ENCODE measurements around the gene STUM. TPM values are rescaled to one million over a fixed set of nuclear protein-coding genes. Genes with fewer than 3 reads are reported as not detected.

STUM gene
- total and polyA plus RNA-seq, 2 of the 8 experiments (the other 6 are each of a cell fraction or from before 2014, with no cell fraction given): 0.76 to 1.2 TPM

DNA sequence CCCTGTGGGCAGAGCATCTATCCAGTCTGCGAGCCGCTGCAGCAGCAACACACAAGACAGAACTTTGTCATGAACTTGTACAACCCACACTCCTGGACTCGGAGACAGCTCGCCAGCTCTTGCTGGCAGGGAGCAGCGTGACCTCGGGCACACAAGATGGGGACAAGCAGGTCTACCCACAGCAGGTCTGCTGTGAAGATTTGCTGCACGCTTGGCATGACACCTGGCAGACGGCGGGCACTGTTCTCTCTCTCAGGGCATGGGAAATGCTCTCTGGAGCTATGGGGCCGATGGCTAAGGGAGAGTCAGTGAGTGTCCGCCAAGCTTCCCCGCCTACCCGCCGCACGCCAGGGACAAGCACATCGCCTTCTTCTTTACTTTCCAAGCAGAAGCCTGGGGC is 90.0 kb downstream of the STUM start (continued):
- TF ChIP-seq, protein P1, sequence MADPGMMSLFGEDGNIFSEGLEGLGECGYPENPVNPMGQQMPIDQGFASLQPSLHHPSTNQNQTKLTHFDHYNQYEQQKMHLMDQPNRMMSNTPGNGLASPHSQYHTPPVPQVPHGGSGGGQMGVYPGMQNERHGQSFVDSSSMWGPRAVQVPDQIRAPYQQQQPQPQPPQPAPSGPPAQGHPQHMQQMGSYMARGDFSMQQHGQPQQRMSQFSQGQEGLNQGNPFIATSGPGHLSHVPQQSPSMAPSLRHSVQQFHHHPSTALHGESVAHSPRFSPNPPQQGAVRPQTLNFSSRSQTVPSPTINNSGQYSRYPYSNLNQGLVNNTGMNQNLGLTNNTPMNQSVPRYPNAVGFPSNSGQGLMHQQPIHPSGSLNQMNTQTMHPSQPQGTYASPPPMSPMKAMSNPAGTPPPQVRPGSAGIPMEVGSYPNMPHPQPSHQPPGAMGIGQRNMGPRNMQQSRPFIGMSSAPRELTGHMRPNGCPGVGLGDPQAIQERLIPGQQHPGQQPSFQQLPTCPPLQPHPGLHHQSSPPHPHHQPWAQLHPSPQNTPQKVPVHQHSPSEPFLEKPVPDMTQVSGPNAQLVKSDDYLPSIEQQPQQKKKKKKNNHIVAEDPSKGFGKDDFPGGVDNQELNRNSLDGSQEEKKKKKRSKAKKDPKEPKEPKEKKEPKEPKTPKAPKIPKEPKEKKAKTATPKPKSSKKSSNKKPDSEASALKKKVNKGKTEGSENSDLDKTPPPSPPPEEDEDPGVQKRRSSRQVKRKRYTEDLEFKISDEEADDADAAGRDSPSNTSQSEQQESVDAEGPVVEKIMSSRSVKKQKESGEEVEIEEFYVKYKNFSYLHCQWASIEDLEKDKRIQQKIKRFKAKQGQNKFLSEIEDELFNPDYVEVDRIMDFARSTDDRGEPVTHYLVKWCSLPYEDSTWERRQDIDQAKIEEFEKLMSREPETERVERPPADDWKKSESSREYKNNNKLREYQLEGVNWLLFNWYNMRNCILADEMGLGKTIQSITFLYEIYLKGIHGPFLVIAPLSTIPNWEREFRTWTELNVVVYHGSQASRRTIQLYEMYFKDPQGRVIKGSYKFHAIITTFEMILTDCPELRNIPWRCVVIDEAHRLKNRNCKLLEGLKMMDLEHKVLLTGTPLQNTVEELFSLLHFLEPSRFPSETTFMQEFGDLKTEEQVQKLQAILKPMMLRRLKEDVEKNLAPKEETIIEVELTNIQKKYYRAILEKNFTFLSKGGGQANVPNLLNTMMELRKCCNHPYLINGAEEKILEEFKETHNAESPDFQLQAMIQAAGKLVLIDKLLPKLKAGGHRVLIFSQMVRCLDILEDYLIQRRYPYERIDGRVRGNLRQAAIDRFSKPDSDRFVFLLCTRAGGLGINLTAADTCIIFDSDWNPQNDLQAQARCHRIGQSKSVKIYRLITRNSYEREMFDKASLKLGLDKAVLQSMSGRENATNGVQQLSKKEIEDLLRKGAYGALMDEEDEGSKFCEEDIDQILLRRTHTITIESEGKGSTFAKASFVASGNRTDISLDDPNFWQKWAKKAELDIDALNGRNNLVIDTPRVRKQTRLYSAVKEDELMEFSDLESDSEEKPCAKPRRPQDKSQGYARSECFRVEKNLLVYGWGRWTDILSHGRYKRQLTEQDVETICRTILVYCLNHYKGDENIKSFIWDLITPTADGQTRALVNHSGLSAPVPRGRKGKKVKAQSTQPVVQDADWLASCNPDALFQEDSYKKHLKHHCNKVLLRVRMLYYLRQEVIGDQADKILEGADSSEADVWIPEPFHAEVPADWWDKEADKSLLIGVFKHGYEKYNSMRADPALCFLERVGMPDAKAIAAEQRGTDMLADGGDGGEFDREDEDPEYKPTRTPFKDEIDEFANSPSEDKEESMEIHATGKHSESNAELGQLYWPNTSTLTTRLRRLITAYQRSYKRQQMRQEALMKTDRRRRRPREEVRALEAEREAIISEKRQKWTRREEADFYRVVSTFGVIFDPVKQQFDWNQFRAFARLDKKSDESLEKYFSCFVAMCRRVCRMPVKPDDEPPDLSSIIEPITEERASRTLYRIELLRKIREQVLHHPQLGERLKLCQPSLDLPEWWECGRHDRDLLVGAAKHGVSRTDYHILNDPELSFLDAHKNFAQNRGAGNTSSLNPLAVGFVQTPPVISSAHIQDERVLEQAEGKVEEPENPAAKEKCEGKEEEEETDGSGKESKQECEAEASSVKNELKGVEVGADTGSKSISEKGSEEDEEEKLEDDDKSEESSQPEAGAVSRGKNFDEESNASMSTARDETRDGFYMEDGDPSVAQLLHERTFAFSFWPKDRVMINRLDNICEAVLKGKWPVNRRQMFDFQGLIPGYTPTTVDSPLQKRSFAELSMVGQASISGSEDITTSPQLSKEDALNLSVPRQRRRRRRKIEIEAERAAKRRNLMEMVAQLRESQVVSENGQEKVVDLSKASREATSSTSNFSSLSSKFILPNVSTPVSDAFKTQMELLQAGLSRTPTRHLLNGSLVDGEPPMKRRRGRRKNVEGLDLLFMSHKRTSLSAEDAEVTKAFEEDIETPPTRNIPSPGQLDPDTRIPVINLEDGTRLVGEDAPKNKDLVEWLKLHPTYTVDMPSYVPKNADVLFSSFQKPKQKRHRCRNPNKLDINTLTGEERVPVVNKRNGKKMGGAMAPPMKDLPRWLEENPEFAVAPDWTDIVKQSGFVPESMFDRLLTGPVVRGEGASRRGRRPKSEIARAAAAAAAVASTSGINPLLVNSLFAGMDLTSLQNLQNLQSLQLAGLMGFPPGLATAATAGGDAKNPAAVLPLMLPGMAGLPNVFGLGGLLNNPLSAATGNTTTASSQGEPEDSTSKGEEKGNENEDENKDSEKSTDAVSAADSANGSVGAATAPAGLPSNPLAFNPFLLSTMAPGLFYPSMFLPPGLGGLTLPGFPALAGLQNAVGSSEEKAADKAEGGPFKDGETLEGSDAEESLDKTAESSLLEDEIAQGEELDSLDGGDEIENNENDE (IDR thresholded peaks at IDR 0.05; ENCODE audit: insufficient replicate concordance, low read length): no peak
- TF ChIP-seq CBX8 (IDR thresholded peaks at IDR 0.05; ENCODE audit: borderline replicate concordance, low read depth, low read length) (no peak), TEAD4 (IDR thresholded peaks at IDR 0.05; ENCODE audit: low read depth, low read length) (no peak), TAF7 (optimal IDR thresholded peaks at IDR 0.05; ENCODE audit: borderline replicate concordance, low read depth, low read length) (no peak), RNF2 (IDR thresholded peaks at IDR 0.05; ENCODE audit: borderline replicate concordance, low read depth, low read length, missing control alignments, poor library complexity, severe bottlenecking) (no peak), JUND (IDR thresholded peaks at IDR 0.05; ENCODE audit: low read length) (no peak), ATF2 (IDR thresholded peaks at IDR 0.05; ENCODE audit: low read length) (no peak)

All from H1 (cell line).